ENCODE measurements around the gene TAF13. TPM values are rescaled to one million over a fixed set of nuclear protein-coding genes. Genes with fewer than 3 reads are reported as not detected.

Gene TAF13
- total and polyA plus RNA-seq, 2 donors: 31.3 to 55.9 TPM

DNA sequence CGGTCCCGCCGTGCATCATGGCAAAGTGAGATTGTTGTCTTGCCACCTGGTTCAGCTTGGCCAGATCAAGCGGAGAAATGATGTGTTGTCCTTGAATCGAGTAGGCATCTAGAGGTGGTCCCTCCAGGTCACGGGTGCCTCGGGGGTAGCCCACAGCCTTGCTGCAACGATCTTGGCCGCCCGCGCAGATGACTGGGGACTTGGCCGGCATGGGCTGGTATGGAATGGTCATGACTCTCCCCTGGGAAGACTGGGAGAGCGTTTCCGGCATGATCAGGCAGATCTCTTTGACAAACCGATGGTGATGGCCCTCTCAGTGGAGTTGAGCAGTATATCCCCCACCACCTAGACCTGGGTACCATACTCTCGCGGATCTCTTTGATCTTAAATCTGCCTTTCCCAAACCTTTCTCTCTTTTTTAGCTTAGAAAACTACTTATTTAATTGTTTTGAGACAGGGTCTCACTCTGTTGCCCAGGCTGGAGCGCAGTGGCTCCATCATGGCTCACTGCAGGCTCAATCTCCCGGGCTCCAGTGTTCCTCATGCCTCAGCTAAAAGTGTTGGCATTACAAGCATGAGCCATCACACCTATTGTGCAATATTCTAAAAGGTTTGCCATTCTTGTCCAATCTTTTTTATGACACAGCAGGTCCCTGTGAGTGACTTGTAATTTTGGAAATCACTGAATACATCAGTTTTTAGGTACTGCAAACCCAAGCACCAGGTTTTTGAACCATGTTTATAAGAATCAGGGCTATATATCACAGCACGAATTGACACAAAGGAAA, 28.8 kb upstream of the TAF13 start:
- no peaks in the 10 kb centered on the region for H3K36me3 ChIP-seq (ENCODE audit: insufficient read depth)
- no peak for DNase-seq (ENCODE audit: extremely low spot score)
- no peak overlapping the region for H3K27ac ChIP-seq (ENCODE audit: low read depth)
- WGBS: 88% methylated on average over 20 of the region's 20 CpGs
- no peak overlapping the region for H3K4me3 ChIP-seq (ENCODE audit: low read depth, low read length)
- no peaks in the 10 kb centered on the region for H3K4me1 ChIP-seq (ENCODE audit: insufficient read depth)

- H3K27ac ChIP-seq (ENCODE audit: low read depth): peak overlapping the region; percentile 98
- no peaks in the 10 kb centered on the region for H3K4me1 ChIP-seq (ENCODE audit: insufficient read depth)
- WGBS: under 1% methylated on average over 77 of the region's 77 CpGs
- H3K36me3 ChIP-seq (ENCODE audit: insufficient read depth): no peaks in the 10 kb centered on the region
- peak overlapping the region; percentile 98 for H3K4me3 ChIP-seq (ENCODE audit: low read depth, low read length)
- peak; percentile 96 for DNase-seq (ENCODE audit: extremely low spot score)
Measured at GRCh38 chr1:109099938-109100773, 24.4 kb upstream of the TAF13 start.

- WGBS: 49% methylated on average over 1 of the region's 1 CpG
- no peak overlapping the region for H3K27ac ChIP-seq (ENCODE audit: low read depth)
- peaks cover 2% of the 10 kb centered on the region for H3K36me3 ChIP-seq (ENCODE audit: insufficient read depth)
- no peak overlapping the region for H3K4me3 ChIP-seq (ENCODE audit: low read depth, low read length)
- no peaks in the 10 kb centered on the region for H3K4me1 ChIP-seq (ENCODE audit: insufficient read depth)
- DNase-seq (ENCODE audit: extremely low spot score): no peak
Measured at GRCh38 chr1:109096120-109096519, 20.3 kb upstream of the TAF13 start.

- Histone ChIP-seq H3K36me3 (ENCODE audit: insufficient read depth) (peaks cover 2% of the 10 kb centered on the region), H3K4me3 (ENCODE audit: low read depth, low read length) (no peak overlapping the region), H3K27ac (ENCODE audit: low read depth) (no peak overlapping the region), H3K4me1 (ENCODE audit: insufficient read depth) (no peaks in the 10 kb centered on the region)
- no peak for DNase-seq (ENCODE audit: extremely low spot score)
- WGBS: 90% methylated on average over 1 of the region's 1 CpG
Measured at GRCh38 chr1:109095631-109096030, 19.8 kb upstream of the TAF13 start.

- no peak overlapping the region for H3K4me3 ChIP-seq (ENCODE audit: low read depth, low read length)
- peaks cover 2% of the 10 kb centered on the region for H3K36me3 ChIP-seq (ENCODE audit: insufficient read depth)
- WGBS: 67% methylated on average over 1 of the region's 1 CpG
- no peaks in the 10 kb centered on the region for H3K4me1 ChIP-seq (ENCODE audit: insufficient read depth)
- no peak overlapping the region for H3K27ac ChIP-seq (ENCODE audit: low read depth)
- DNase-seq (ENCODE audit: extremely low spot score): no peak
Measured at GRCh38 chr1:109094871-109095270, 19.1 kb upstream of the TAF13 start.

DNA sequence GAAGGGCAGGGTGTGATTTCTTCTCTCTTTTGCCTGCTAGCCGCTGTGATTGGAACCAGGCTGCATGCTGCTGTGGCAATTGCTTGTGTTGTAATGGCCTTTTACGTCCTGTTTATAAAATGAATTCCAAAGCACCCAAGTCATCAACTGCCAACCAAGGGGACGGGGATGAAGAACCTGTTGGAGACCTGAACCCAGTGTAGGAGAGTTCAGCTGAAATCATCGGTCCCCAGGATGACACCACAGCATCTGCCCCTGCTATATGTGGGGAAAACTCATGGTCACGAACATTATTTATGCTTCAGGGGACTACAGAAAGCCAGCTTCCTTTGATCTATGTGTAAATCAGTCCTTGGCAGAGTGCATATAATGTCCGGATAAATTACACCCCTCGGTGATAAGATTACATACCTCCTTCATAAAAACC, 18.6 kb upstream of the TAF13 start:
- WGBS: 44% methylated on average over 7 of the region's 7 CpGs
- no peak for DNase-seq (ENCODE audit: extremely low spot score)
- Histone ChIP-seq H3K36me3 (ENCODE audit: insufficient read depth) (peaks cover 2% of the 10 kb centered on the region), H3K4me1 (ENCODE audit: insufficient read depth) (no peaks in the 10 kb centered on the region), H3K4me3 (ENCODE audit: low read depth, low read length) (no peak overlapping the region), H3K27ac (ENCODE audit: low read depth) (peak overlapping the region; percentile 48)

GRCh38 chr1:109091839-109092193, 16.0 kb upstream of the TAF13 start:
- Histone ChIP-seq H3K4me3 (ENCODE audit: low read depth, low read length) (peak overlapping the region; percentile 75), H3K36me3 (ENCODE audit: insufficient read depth) (peaks cover 2% of the 10 kb centered on the region), H3K4me1 (ENCODE audit: insufficient read depth) (no peaks in the 10 kb centered on the region), H3K27ac (ENCODE audit: low read depth) (peak overlapping the region; percentile 81)
- 8% methylated on average over 1 of the region's 1 CpG for WGBS
- no peak for DNase-seq (ENCODE audit: extremely low spot score)

DNA sequence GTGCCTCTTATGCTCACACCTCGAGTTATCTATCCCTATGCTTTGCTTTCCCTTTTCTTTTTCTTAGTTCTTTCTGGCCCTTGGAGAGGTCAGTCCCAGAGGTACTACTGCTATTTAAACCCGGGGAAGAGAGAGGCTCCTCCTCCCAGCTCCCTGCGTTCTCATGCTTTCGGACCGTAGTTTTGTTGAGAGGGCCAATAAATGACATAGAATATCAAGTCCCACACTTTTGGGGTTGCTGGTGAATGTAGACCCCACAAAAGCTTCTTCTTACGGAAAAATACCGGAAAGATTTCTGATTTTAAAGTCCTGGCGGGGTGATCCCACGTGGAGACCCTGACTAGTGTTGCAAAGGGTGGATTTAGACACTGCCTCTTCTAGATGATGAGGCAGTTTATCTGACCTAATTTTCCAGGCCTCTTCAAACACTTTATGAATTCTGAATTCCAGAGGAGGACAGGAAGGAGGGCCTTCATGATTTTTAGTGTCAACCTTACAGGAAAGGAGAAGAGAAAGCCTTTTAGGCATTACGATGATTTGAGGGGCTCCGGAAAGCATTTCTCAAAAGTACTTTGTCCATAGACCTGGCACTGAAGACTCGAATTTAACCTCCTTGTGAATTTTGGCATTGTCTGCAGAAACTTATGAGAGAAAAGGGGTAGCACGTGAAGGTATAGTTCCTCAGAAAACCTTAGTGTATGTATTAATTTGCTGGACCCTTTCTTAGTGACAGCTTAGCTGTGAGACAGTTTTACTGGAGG, 15.5 kb upstream of the TAF13 start:
- Histone ChIP-seq H3K27ac (ENCODE audit: low read depth) (peak overlapping the region; percentile 97), H3K4me1 (ENCODE audit: insufficient read depth) (no peaks in the 10 kb centered on the region), H3K4me3 (ENCODE audit: low read depth, low read length) (peak overlapping the region; percentile 75), H3K36me3 (ENCODE audit: insufficient read depth) (peaks cover 2% of the 10 kb centered on the region)
- 4% methylated on average over 13 of the region's 13 CpGs for WGBS
- no peak for DNase-seq (ENCODE audit: extremely low spot score)

DNA sequence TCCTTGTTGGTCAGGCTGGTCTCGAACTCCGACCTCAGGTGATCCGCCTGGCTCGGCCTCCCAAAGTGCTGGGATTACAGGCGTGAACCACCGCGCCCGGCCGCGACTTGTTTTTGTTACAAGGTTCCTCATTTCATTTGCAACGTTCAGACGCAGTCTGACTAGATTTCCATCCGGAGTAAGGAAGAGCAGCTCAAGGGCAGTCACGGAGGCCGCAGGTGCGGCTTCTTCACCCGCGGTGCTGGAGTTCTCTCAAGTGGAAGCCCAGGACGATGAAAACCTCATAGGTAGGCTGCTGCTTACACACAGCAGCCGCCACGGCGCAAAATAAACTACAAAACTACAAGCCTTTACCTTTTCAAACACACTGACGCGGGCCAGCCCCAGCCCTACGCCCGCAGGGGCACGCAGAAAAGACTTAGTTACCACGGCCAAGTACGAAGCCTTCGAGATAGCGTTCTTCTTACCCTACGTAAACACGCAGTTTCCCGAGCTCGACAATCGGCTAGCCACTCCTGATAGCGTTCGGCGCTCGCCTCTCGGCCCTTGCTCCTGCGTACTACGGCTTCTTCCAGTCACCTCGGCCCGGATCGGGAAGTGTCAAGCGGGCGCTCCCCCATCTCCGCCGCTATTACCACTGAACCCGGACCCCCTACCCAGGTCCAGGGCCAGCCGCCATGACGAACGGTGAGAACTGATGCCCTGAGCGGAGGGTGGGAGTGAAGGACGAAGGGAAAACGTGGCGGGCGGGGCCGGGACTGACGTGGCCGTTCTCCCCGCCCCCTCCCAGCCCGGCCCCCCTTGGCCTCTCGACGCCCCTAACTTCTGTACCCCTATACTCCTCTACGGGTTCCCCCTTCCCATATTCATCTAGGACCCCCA, 14.6 kb upstream of the TAF13 start, which contains the start of gene TMEM167B:
TSS of gene TMEM167B (plus strand) at position 569 of the 882 bp plus-strand sequence. CDS start at position 678, 109 bp downstream.
- Histone ChIP-seq H3K4me1 (ENCODE audit: insufficient read depth) (no peaks in the 10 kb centered on the region), H3K27ac (ENCODE audit: low read depth) (peak within 1 kb of the TSS; percentile 97), H3K36me3 (ENCODE audit: insufficient read depth) (peaks cover 2% of the 10 kb centered on the region), H3K4me3 (ENCODE audit: low read depth, low read length) (peak within 1 kb of the TSS; percentile 75)
- WGBS: 2% methylated on average over 67 of the region's 67 CpGs
- DNase-seq (ENCODE audit: extremely low spot score): peak; percentile 86

DNA sequence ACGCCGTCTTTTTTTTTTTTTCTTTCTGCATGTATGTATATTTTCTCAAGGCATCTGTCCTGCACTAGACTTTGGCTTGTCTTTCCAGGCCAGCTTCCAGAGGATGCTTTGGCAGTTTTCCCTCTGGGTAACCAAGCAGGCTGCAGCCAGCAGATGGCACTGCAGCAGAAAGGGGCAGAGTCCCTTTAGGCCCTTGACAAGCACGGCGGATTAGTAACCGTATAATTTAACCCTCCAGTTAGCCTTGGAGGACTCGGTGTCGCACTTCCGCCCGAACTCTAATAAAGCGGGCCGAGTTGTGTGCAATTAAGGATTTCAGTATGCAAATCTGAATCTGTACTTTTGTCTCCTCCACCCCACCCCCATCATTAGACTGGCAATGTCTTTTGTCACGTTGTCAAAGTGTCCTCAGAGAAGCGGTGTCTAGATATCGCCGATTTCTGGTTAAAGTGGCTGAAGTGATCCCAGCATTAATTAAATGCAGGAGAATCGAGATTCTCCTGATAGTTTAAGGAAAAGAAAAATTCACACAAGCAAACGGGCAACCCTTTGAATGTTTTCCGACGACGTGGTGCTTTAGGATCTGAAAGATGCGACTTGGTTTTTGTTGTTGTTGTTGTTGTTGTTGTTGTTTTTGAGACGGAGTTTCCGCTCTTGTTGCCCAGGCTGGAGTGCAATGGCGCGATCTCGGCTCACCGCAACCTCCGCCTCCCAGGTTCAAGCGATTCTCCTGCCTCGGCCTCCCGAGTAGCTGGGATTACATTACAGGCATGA, 13.6 kb upstream of the TAF13 start:
- Histone ChIP-seq H3K36me3 (ENCODE audit: insufficient read depth) (peaks cover 2% of the 10 kb centered on the region), H3K27ac (ENCODE audit: low read depth) (no peak overlapping the region), H3K4me3 (ENCODE audit: low read depth, low read length) (no peak overlapping the region), H3K4me1 (ENCODE audit: insufficient read depth) (no peaks in the 10 kb centered on the region)
- DNase-seq (ENCODE audit: extremely low spot score): no peak
- 52% methylated on average over 31 of the region's 31 CpGs for WGBS

GRCh38 chr1:109084563-109085517, 9.0 kb upstream of the TAF13 start:
- 85% methylated on average over 13 of the region's 13 CpGs for WGBS
- no peak for DNase-seq (ENCODE audit: extremely low spot score)
- Histone ChIP-seq H3K4me1 (ENCODE audit: insufficient read depth) (no peaks in the 10 kb centered on the region), H3K4me3 (ENCODE audit: low read depth, low read length) (no peak overlapping the region), H3K27ac (ENCODE audit: low read depth) (no peak overlapping the region), H3K36me3 (ENCODE audit: insufficient read depth) (no peaks in the 10 kb centered on the region)

All from urinary bladder (tissue), 4 donors.